IMR-90 (cell line): Measurements from ENCODE around the gene MTERF2. TPM values are rescaled to one million over a fixed set of nuclear protein-coding genes. Genes with fewer than 3 reads are reported as not detected.

ENCODE experiments used
- ATAC-seq: fragments of 200-7000 bp; cut with Tn5 transposase; 2 replicates; pipeline ENCODE4 v1.9.1; 2020; ENCODE audit warnings: low read depth, mild to moderate bottlenecking, moderate library complexity
- BruUV-seq: library from RNA; stranded (reverse); fragments of 400-500 nt; replicated peaks from 2 replicates; lab custom pipeline; 2021; lab: Mats Ljungman, UMichigan
- CTCF ChIA-PET: fragments of 300-600 bp; formaldehyde crosslinking; extraction: SDS; loops from one replicate; lab custom pipeline; 2021; ENCODE audit warnings: antibody characterized with exemption; lab: Yijun Ruan, JAX
- POLR2A ChIA-PET: fragments of 300-600 bp; sonication (Branson Sonifier 250); formaldehyde crosslinking; loops from one replicate; lab custom pipeline; 2022; ENCODE audit warnings: antibody characterized with exemption; ENCODE audit not compliant: unreplicated experiment; lab: Charles Lee
- DNase-seq: peaks from one replicate; pipeline ENCODE4 v3.0.0; 2013
- H2AFZ ChIP-seq: replicated peaks from 2 replicates; pipeline ENCODE3; 2013; ENCODE audit warnings: low read length, mild to moderate bottlenecking; ENCODE audit not compliant: poor library complexity
- H2AK5ac ChIP-seq: 2 replicates; pipeline ENCODE4 v1.6.1; 2013; ENCODE audit warnings: low read depth, low read length, inconsistent platforms
- H2AK9ac ChIP-seq: replicated peaks from 2 replicates; pipeline ENCODE3; 2013; ENCODE audit warnings: mild to moderate bottlenecking, low read depth, low read length, moderate library complexity; ENCODE audit not compliant: poor library complexity
- H2BK120ac ChIP-seq: 2 replicates; pipeline ENCODE4 v1.6.1; 2013; ENCODE audit warnings: low read depth, low read length, inconsistent platforms
- H2BK15ac ChIP-seq: 3 replicates; pipeline ENCODE4 v1.6.1; 2013; ENCODE audit warnings: low read depth, low read length, inconsistent platforms
- H2BK20ac ChIP-seq: 2 replicates; pipeline ENCODE4 v1.6.1; 2013; ENCODE audit warnings: low read depth, mild to moderate bottlenecking, inconsistent platforms, low read length, moderate library complexity
- H2BK5ac ChIP-seq: 2 replicates; pipeline ENCODE4 v1.6.1; 2013; ENCODE audit warnings: mild to moderate bottlenecking, low read depth, low read length, inconsistent platforms; ENCODE audit not compliant: poor library complexity, severe bottlenecking
- H3K14ac ChIP-seq: replicated peaks from 2 replicates; pipeline ENCODE4 v1.6.1; 2013; ENCODE audit warnings: low read depth, low read length, inconsistent platforms
- H3K18ac ChIP-seq: 2 replicates; pipeline ENCODE4 v1.6.1; 2013; ENCODE audit warnings: low read depth, low read length, control low read depth
- H3K23ac ChIP-seq: 2 replicates; pipeline ENCODE4 v1.6.1; 2013; ENCODE audit warnings: low read depth, low read length, inconsistent platforms
- H3K27ac ChIP-seq: 2 replicates; pipeline ENCODE4 v1.5.1; 2013; ENCODE audit warnings: mild to moderate bottlenecking, control low read depth, low read length; ENCODE audit not compliant: insufficient read depth
- H3K27me3 ChIP-seq: 2 replicates; pipeline ENCODE4 v1.6.1; 2013; ENCODE audit warnings: low read length; ENCODE audit not compliant: control insufficient read depth, insufficient read depth
- H3K36me3 ChIP-seq: 2 replicates; pipeline ENCODE4 v1.6.1; 2013; ENCODE audit warnings: low read length, mixed read lengths; ENCODE audit not compliant: control insufficient read depth, insufficient read depth
- H3K4ac ChIP-seq: 2 replicates; pipeline ENCODE4 v1.6.1; 2013; ENCODE audit warnings: low read depth, low read length, inconsistent platforms
- H3K4me1 ChIP-seq: 2 replicates; pipeline ENCODE4 v1.6.1; 2013; ENCODE audit warnings: low read length, mixed read lengths; ENCODE audit not compliant: control insufficient read depth, insufficient read depth
- H3K4me2 ChIP-seq: 2 replicates; pipeline ENCODE4 v1.6.1; 2013; ENCODE audit warnings: low read depth, mild to moderate bottlenecking, control low read depth, low read length, moderate library complexity
- H3K4me3 ChIP-seq: 2 replicates; pipeline ENCODE4 v1.5.1; 2013; ENCODE audit warnings: low read depth, mild to moderate bottlenecking, control low read depth, low read length, moderate library complexity; ENCODE audit not compliant: insufficient read depth
- H3K56ac ChIP-seq: 2 replicates; pipeline ENCODE4 v1.6.1; 2013; ENCODE audit warnings: low read length, inconsistent platforms; ENCODE audit not compliant: insufficient read depth; ENCODE audit errors: extremely low read depth
- H3K79me1 ChIP-seq, 2 experiments: 2 replicates each; pipeline ENCODE4 v1.6.1; 2013; ENCODE audit warnings: low read length in 2 of 2, inconsistent platforms in 1 of 2, low read depth in 1 of 2
- H3K9ac ChIP-seq: 2 replicates; pipeline ENCODE4 v1.6.1; 2013; ENCODE audit warnings: low read depth, low read length, control low read depth
- H3K9me1 ChIP-seq: 2 replicates; pipeline ENCODE4 v1.6.1; 2013; ENCODE audit warnings: low read length, inconsistent platforms; ENCODE audit not compliant: insufficient read depth
- H3K9me3 ChIP-seq: 2 replicates; pipeline ENCODE4 v1.6.1; 2013; ENCODE audit warnings: low read length; ENCODE audit not compliant: control insufficient read depth, insufficient read depth
- H4K20me1 ChIP-seq: 2 replicates; pipeline ENCODE4 v1.6.1; 2013; ENCODE audit warnings: low read length, inconsistent platforms; ENCODE audit not compliant: insufficient read depth
- H4K5ac ChIP-seq: 2 replicates; pipeline ENCODE4 v1.6.1; 2013; ENCODE audit warnings: mild to moderate bottlenecking, low read depth, low read length, control low read depth
- H4K8ac ChIP-seq, 2 experiments: 2 replicates each; pipeline ENCODE4 v1.6.1; 2013; ENCODE audit warnings: low read depth in 2 of 2, low read length in 2 of 2, control low read depth in 1 of 2, inconsistent platforms in 1 of 2
- H4K91ac ChIP-seq: 2 replicates; pipeline ENCODE4 v1.6.1; 2013; ENCODE audit warnings: low read depth, low read length, inconsistent platforms; ENCODE audit not compliant: insufficient read depth
- MAFK ChIP-seq: IDR thresholded peaks from 2 replicates; pipeline ENCODE4 v1.6.1; 2012; ENCODE audit warnings: low read depth, low read length, improper control_type of control experiment
- RAD21 ChIP-seq: IDR thresholded peaks from 2 replicates; pipeline ENCODE4 v1.6.1; 2012; ENCODE audit warnings: low read length, improper control_type of control experiment
- RCOR1 ChIP-seq: IDR thresholded peaks from 2 replicates; pipeline ENCODE4 v1.6.1; 2012; ENCODE audit warnings: mild to moderate bottlenecking, low read length, improper control_type of control experiment; ENCODE audit not compliant: insufficient replicate concordance
- RFX5 ChIP-seq: IDR thresholded peaks from 2 replicates; pipeline ENCODE4 v1.8.0; 2012; ENCODE audit warnings: low read depth, mild to moderate bottlenecking, low read length, moderate library complexity
- SMC3 ChIP-seq: fragments of 150-350 bp; IDR thresholded peaks from 2 replicates; pipeline ENCODE4 v1.6.1; 2016; ENCODE audit warnings: low read depth, mild to moderate bottlenecking, antibody characterized with exemption, low read length, moderate library complexity
- WGBS, 2 experiments: methylation state at CpG; one replicate each; pipeline versions ENCODE4 v1.1.5 to v1.1.7; 2013; ENCODE audit warnings: missing lambda C conversion rate in 2 of 2; ENCODE audit not compliant: insufficient read length in 1 of 2; ENCODE audit errors: extremely low coverage in 2 of 2; 5-methylcytosine and 5-hydroxymethylcytosine counted together
- dilution Hi-C: fragments of 300-500 bp; cut with HindIII; formaldehyde crosslinking; loops from one replicate; pipeline ENCODE4 v1.14.3; 2018; ENCODE audit warnings: low sequenced_read_pairs; ENCODE audit not compliant: unreplicated experiment
- in situ Hi-C: fragments of 300-500 bp; cut with MboI; formaldehyde crosslinking; loops from 3 replicates; pipeline ENCODE4 v1.14.3; 2019; ENCODE audit warnings: low sequenced_read_pairs, inconsistent platforms, mixed read lengths
- intact Hi-C: fragments of 100-400 bp; cut with micrococcal nuclease; formaldehyde crosslinking; loops from 2 replicates; pipeline ENCODE4 v1.10.0; 2022
- polyA plus RNA-seq, 3 experiments: library from polyadenylated mRNA; depleted of rRNA; stranded (reverse); fragments of >200 nt; gene quantifications; 2 replicates each; pipeline ENCODE4 v1.2.3, GENCODE V29; 2012; ENCODE audit warnings: low replicate concordance in 1 of 3
- total RNA-seq: library from RNA; depleted of rRNA; stranded (reverse); fragments of >200 nt; gene quantifications from 2 replicates; pipeline ENCODE4 v1.2.3, GENCODE V29; 2012

MTERF2 gene
- total and polyA plus RNA-seq, 2 of the 4 experiments (the other 2 are of a cell fraction), result 3.0 to 3.8 TPM

GRCh38 chr12:106976668-106977067 is 10.3 kb downstream of the MTERF2 start (continued):
- TF ChIP-seq RFX5 (no peak), RCOR1 (no peak), MAFK (no peak), RAD21 (no peak)

GRCh38 chr12:106975993-106976658 is 10.8 kb downstream of the MTERF2 start:
- Histone ChIP-seq H2BK120ac (no peak overlapping the region), H3K4me2 (no peak overlapping the region), H3K14ac (no peak overlapping the region; the same call in 1 of the 2 replicates), H3K4me3 (no peak overlapping the region), H4K5ac (no peak overlapping the region), H3K56ac (no peak overlapping the region), H3K9me3 (no peaks in the 10 kb centered on the region), H3K36me3 (peaks cover 9% of the 10 kb centered on the region), H3K23ac (0 out of 2 replicates have a peak overlapping the region, but pooled peaks have one; percentile 1), H2BK20ac (no peak overlapping the region), H2AFZ (no peak overlapping the region), H3K27me3 (no peaks in the 10 kb centered on the region), H3K18ac (no peak overlapping the region), H3K4ac (no peak overlapping the region), H2BK5ac (no peak overlapping the region), H3K9me1 (peaks cover 12% of the 10 kb centered on the region), H4K8ac (no peak overlapping the region), H3K9ac (no peak overlapping the region), H2BK15ac (no peak overlapping the region), H4K20me1 (peaks cover 45% of the 10 kb centered on the region), H3K79me1 (peaks cover 6 to 42% of the 10 kb centered on the region in 2 experiments), H2AK9ac (no peak overlapping the region), H3K4me1 (peaks cover 5% of the 10 kb centered on the region), H2AK5ac (no peak overlapping the region), H4K91ac (no peak overlapping the region), H3K27ac (no peak overlapping the region)
- POLR2A ChIA-PET, result interaction anchor here (1.6 kb wide), 1 partner anchor 20 kb away, joined by 4 read pairs; the partner anchor contains the start of gene TMEM263
- BruUV-seq, result no TSS peak
- intact Hi-C loops, result no loop called here
- dilution Hi-C loops, result no loop called here
- in situ Hi-C loops, result no loop called here
- DNase-seq (peak; percentile 80), ATAC-seq (peak; percentile 40)
- CTCF ChIA-PET, result interaction anchor here (0.6 kb wide), 1 partner anchor 759 kb away, joined by 3 read pairs; no protein-coding TSS in a partner anchor
- WGBS, 2 experiments, result 100% methylated on average over 1 of the region's 3 CpGs; no CpG with 5 or more reads in 1 of the 2 experiments
- TF ChIP-seq RFX5 (no peak), SMC3 (no peak)
